Neural progenitor cell (in vitro differentiated cells): ENCODE measurements around the gene FARS2.
"Not testable (repeated sequence)": the region's sequence is repeated elsewhere in the genome, so short reads cannot be mapped to it uniquely, and the experiment has no call there.

Source experiments
- EZH2phosphoT487 ChIP-seq: fragments of 200-600 bp; sonication (generic); IDR thresholded peaks from 2 replicates; pipeline ENCODE4 v1.6.1; 2017; ENCODE audit warnings: antibody characterized with exemption
- TF ChIP-seq, protein P1 (sequence below): fragments of 200-600 bp; sonication (generic); IDR thresholded peaks from 2 replicates; pipeline ENCODE4 v1.5.1; 2017; ENCODE audit warnings: antibody characterized with exemption, mild to moderate bottlenecking

DNA sequence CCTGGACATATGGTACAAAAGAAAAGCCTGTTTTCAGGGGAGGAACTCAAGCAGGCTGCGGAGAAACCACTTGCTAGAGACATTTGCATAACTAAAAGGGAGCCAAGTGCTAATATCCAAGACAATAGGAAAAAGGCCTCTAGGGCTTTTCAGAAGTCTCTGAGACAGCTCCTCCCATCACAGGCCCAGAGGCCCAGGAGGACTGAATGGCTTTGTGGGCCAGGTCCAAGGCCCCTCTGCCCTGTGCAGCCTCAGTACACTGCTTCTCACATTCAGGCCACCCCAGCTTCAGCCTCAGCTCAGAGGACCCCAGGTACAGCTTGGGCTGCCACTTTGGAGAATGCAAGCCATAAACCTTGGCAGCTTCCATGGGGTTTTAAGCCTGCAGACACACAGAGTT, 545.1 kb downstream of the FARS2 start:
- TF ChIP-seq, protein P1, sequence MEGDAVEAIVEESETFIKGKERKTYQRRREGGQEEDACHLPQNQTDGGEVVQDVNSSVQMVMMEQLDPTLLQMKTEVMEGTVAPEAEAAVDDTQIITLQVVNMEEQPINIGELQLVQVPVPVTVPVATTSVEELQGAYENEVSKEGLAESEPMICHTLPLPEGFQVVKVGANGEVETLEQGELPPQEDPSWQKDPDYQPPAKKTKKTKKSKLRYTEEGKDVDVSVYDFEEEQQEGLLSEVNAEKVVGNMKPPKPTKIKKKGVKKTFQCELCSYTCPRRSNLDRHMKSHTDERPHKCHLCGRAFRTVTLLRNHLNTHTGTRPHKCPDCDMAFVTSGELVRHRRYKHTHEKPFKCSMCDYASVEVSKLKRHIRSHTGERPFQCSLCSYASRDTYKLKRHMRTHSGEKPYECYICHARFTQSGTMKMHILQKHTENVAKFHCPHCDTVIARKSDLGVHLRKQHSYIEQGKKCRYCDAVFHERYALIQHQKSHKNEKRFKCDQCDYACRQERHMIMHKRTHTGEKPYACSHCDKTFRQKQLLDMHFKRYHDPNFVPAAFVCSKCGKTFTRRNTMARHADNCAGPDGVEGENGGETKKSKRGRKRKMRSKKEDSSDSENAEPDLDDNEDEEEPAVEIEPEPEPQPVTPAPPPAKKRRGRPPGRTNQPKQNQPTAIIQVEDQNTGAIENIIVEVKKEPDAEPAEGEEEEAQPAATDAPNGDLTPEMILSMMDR = not testable (repeated sequence)
- TF ChIP-seq EZH2phosphoT487 = not testable (repeated sequence)
